ENCODE data around the gene TMEM167B.
"Not testable (repeated sequence)": the region's sequence is repeated elsewhere in the genome, so short reads cannot be mapped to it uniquely, and the experiment has no call there.

The TMEM167B gene

GRCh38 chr1:109090196-109091077, at the start of gene TMEM167B:
TMEM167B (plus strand) TSS chr1:109090764; CDS start chr1:109090873, 109 bp downstream.
- peak; percentile 94 for ATAC-seq
- peak; percentile 87 for DNase-seq

DNA sequence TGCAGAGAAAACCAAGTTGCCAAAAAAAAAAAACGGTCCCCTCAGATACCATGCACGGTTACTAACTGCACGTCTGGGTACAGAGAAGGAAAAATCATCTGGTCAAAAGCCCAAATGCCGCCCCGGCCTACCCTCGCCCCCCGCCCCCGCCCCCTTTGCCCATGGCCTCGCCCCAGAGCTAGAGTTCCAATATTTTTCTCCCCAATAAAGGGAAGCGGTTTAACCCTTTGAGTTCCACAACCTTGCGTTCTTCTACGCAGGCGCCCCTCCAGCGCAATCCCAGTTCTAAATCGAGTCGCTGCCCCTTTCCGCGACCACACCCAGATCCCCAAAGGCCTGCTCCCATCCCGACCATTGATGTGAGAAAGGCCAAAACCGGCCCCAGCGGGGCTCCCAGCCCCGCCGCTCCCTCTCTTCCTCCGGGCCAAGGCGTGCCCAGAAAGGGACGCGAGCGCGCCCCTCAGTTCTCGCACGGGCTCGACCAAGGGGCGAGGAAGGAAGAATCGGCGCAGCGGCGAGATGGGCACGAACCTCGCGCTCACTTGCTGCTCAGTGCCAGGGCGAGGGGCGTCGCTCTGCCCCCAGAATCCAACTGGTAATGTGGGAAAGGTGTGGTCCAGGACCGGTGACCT, 49.5 kb upstream of the TMEM167B start:
- ATAC-seq (peak; percentile 10), DNase-seq (peak; percentile 47)

- peak; percentile 100 for ATAC-seq
- peak; percentile 95 for DNase-seq
These were observed 48.7 kb upstream of the TMEM167B start, which contains the start of gene WDR47 for GRCh38 chr1:109041621-109042468. WDR47 (minus strand) TSS chr1:109042102; CDS start chr1:109023512, 18,590 bp downstream.

- no peak for ATAC-seq
- DNase-seq, result no peak
These were observed 45.0 kb upstream of the TMEM167B start for GRCh38 chr1:109045595-109045994.

DNA sequence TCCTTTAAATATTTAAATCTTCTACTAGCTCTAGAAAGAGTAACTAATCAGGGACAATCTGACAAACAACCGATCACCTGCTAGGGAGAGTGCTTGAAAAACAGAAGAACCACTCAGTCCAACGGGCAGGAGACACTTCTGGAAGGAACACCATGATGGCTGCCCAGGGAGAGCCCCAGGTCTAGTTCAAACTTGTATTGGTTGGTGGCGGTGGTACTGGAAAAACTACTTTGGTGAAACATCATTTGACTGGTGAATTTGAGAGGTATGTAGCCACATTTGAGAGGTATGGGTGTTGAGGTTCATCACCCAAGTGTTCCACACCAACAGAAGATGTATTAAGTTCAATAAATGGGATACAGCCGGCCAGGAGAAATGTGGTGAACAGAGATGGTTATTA, 43.9 kb upstream of the TMEM167B start:
- ATAC-seq (no peak), DNase-seq (no peak)

GRCh38 chr1:109047339-109047738, 43.2 kb upstream of the TMEM167B start:
- DNase-seq, result no peak
- ATAC-seq, result no peak

DNA sequence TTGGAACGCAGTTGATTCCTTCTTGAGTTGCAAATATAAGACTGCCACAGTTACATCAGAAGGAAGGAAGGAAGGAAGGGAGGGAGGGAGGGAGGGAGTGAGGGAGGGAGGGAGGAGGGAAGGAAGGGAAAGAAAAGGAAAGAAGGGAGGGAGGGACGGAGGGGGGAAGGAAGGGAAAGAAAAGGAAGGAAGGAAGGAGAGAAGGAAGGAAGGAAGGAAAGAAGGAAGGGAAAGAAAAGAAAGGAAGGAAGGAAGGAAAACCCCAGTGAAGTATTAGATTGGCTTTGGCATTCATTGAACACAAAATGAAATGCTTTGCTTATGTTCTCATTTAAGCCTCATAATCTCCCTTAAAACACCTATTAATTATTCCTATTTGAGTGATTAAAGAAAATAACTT, 42.2 kb upstream of the TMEM167B start:
- no peak for DNase-seq
- no peak for ATAC-seq

- DNase-seq, result no peak
- ATAC-seq, result no peak
These were observed 40.2 kb upstream of the TMEM167B start for GRCh38 chr1:109050228-109050995.

GRCh38 chr1:109052145-109052544, 38.4 kb upstream of the TMEM167B start:
- ATAC-seq, DNase-seq: not testable (repeated sequence)

- DNase-seq, result no peak
- no peak for ATAC-seq
These were observed 34.5 kb upstream of the TMEM167B start for GRCh38 chr1:109056064-109056463.

DNA sequence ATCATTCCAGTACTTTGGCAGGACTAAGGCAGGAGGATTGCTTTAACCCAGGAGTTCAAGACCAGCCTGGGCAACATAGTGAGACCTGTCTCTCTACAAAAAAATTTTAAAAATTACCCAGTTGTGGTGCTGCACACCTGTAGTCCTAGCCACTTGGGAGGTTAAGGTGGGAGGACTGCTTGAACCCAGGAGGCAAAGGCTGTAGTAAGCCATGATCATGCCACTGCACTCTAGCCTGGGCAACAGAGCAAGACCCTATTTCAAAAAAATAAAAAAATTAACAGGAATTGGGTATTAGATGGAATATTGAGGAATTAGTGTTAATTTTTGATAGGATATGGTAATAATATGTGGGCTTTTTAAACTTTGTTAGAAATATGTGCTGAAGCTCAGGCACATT, 31.5 kb upstream of the TMEM167B start:
- ATAC-seq (no peak), DNase-seq (no peak)

DNA sequence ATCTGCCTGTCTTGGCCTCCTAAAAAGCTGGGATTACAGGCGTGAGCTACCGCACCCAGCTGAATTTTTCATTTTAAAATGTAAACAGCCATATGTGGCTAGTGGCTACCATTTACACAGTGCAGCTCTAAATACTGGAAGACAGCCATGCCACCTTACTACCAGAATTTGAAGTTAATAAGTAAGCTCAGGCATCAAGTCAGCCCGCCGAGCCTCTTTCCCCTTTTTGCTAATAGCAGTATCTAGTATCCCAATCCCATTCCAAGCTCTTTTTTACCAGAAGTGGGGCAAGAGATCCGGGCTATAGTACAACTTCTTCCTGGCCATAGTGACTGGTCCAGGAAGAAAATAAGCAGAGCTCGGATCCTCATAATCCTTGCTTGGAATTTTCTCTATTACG, 29.9 kb upstream of the TMEM167B start:
- ATAC-seq, result no peak
- no peak for DNase-seq

GRCh38 chr1:109061183-109061582, 29.4 kb upstream of the TMEM167B start:
- DNase-seq (no peak), ATAC-seq (no peak)

GRCh38 chr1:109065137-109065536, 25.4 kb upstream of the TMEM167B start:
- DNase-seq, result no peak
- ATAC-seq, result no peak

- no peak for ATAC-seq
- no peak for DNase-seq
These were observed 22.7 kb upstream of the TMEM167B start for GRCh38 chr1:109067883-109068282.

DNA sequence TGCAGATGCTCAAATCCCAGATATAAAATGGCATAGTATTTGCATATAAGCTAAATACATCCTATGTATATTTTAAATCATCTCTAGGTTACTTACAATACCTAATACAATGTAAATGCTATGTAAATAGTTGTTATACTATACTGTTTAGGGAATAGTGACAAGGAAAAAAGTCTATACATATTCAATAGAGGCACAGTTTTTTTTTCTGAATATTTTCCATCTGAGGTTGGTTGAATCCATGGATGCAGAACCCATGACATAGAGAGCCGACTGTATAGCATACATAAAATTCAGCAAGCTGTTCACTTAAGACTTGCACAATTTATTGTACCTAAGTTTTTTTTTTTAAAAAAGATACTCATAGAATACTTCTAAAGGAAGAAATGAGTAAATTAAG, 21.3 kb upstream of the TMEM167B start:
- DNase-seq (no peak), ATAC-seq (no peak)

DNA sequence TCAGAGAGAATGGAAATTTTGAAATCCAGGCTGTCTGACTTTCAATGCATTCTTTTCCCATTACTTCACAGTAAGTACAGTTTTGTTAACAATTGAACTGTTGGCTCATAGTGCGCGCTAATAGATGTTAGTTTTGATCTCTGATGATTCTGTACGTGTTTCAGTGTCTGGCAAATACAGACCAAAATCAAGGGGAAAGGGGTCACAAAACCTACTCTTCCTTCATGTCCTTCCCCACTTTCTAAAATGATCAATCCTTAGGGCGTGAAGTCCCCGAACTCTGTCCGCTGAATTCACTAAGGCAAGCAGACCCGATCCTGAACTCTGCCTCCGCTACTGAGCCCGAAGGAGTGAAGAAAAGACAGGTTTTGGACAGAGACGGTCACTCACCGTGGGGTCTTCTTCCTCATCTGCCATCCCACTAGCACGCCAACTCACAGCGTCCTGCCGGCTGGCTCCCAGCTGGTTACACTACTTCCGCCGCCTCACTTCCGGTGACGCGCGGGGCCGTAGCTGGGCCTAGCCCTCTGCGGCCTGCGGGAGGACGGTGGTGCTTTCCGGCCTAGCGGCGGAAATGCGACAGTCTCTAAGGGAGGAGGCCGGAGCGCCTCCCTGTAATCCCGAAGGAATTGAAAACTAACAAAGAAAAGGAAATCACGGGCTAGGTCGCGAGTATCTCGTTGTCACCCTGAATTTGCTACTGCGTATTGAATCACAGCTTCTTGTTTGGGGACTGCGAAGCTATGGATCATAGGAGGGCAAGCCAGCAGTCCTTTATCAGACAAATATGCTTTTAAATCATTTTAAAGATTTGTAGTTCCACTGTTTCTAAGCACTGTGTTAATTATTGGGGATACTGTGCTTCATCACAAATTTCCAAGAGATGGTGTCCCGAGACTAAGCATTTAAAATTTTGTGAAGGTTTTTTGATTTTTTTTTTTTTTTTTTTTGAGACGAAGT, 14.8 kb upstream of the TMEM167B start, which contains the start of gene TAF13:
TSS of gene TAF13 (minus strand) at position 473 of the 960 bp plus-strand sequence. CDS start at position 417, 56 bp downstream.
- DNase-seq, result peak; percentile 93
- peak; percentile 100 for ATAC-seq

DNA sequence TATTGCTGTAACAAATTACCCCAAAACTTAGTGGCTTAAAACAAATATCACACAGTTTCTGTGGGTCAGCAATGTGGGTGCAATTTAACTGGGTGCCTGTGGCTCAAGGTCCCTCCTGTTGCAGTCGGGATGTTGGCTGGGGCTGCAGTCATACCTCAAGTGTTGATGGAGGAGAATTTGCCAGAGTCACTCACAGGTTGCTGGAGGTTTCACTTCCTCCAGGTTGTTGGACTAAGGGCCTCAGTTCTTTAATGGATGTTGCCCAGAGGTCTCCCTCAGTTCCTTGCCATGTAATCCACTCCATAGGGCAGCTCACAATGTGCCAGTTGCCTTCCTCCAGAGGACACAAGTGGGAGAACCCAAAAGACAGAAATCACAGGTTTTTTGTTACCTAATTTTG, 12.2 kb upstream of the TMEM167B start:
- DNase-seq (no peak), ATAC-seq (no peak)

GRCh38 chr1:109079240-109079622, 11.3 kb upstream of the TMEM167B start:
- ATAC-seq, result no peak
- DNase-seq, result no peak

GRCh38 chr1:109080441-109081082, 10.0 kb upstream of the TMEM167B start:
- DNase-seq, result no peak

More at GRCh38 chr1:109080441-109081082, 10.0 kb upstream of the TMEM167B start:
- ATAC-seq, result no peak

Data from stimulated activated naive CD8-positive, alpha-beta T cell treated with anti-CD3 and anti-CD28 coated beads, Interleukin-15, Interleukin-2, amounts not matched to agents 100 U/mL and 50 U/mL, for 24 hours (primary cell).